22Rv1 (cell line): ENCODE measurements around the gene ZNF865.

ENCODE experiments used
- H3K27ac ChIP-seq: fragments of 450-650 bp; 2 replicates; pipeline ENCODE4 v1.5.1; 2017
- CTCF ChIP-seq: fragments of 450-650 bp; IDR thresholded peaks from 2 replicates; pipeline ENCODE4 v1.5.1; 2017; ENCODE audit warnings: mild to moderate bottlenecking
- ZFX ChIP-seq: fragments of 450-650 bp; IDR thresholded peaks from 2 replicates; pipeline ENCODE4 v1.6.1; 2017; ENCODE audit warnings: antibody characterized with exemption, borderline replicate concordance

ZNF865 gene

DNA sequence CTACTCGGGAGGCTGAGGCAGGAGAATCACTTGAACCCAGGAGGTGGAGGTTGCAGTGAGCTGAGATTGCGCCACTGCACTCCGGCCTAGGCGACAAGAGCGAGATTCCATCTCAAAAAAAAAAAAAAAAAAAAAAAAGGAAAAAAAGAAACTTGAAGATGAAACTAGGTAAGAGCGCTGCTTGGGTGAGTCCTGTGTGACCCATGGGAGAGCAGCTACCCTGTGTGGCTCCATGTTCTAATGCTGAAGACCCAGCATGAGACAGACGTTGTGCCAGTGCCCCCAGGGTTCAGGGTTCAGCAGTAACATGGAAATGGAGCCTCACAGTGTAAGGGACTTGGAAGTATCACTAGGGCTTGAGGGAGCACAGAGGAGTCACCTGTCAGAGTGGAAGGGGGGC is 13.0 kb downstream of the ZNF865 start:
- H3K27ac ChIP-seq, result peak overlapping the region; percentile 33

GRCh38 chr19:55619286-55619685 is 13.8 kb downstream of the ZNF865 start:
- H3K27ac ChIP-seq, result peak overlapping the region; percentile 33
- TF ChIP-seq CTCF, result no peak
- no peak for TF ChIP-seq ZFX

More for the DNA sequence above, 13.0 kb downstream of the ZNF865 start:
- TF ChIP-seq CTCF (no peak), ZFX (no peak)

DNA sequence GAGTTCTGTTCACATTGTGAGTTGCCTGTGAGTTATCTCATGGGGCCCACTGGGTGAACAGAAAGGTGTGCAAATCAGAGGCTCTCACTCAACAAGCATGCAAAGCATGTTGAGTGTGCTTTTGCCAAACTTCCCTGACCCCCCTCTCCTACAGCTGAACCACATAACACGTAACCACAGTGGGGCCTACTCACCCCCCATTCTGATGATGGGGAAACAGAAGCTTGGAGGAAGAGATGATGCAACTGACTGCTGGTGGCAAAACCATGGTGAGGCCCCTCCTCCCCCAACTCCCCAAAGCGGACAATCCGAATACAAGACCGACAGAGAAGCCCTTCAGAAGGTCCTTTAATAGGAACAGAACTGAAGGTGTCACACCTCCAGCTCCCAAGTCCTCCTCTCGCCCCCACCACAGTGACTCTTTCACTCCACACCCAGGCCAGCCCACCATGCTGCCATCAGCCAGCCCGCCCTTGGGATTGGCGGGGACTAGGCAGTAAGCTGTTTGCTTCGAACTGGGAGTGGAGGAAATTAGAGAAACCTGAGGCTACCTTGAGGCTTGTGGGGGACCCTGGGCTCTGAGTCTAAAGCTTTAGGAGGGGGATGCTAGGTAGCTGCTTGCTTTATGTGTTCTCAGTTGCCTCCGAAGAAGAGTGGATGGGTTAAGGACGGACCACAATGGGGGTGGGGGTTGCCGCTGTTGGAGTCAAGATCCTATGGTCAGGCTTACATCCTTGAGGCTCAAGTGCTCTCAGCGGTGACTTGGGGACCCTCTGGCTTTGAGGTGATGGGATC is 15.2 kb downstream of the ZNF865 start:
- H3K27ac ChIP-seq, result no peak overlapping the region
- TF ChIP-seq CTCF (no peak), ZFX (no peak)

DNA sequence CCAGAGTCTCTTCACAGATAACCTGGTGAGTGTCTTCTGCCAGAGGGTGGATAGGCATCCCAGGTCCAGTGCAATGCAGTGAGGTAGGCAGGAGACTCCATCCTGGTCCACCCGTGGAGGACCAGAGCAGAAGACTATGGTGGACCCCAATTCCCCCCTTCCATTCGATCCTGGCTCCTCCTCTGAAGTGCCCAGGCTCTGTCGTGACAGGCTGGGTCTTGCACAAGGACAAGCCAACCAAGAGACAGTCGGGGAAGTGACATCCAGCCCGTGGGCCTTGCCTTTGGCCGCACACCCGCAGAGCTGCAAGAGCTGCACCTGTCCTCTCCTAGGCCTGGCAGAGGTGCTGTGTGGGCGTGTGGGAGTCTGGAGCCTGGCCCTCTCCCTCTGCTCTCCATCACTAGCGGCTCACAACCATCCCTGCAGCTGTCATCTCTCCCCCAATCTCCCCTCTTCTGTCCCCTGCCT is 15.8 kb downstream of the ZNF865 start:
- H3K27ac ChIP-seq, result no peak overlapping the region

DNA sequence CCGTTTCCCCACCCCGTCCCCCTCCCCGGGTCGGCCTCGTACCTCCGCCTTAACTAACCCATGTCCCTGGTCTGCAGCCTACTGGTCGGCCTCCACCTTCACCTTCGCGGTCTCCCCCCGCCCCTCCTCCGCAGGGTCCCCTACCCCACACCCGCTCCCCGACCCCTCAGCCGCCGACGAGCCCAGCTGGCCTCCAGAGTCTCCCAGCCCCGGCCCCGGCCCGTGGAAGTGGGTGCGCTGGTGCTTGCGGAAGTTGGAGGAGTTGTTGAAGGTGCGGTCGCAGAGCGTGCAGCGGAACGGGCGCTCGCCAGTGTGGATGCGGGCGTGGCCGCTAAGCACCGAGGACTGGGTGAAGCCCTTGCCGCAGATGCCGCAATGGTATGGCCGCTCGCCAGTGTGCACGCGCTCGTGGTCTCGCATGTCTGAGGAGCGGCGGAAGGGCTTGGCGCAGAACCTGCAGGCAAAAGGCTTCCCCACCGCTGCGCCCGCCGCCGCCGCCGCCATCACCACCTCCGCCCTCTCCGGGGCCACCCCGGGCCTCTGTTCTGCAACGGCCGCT is 16.3 kb downstream of the ZNF865 start:
- no peak overlapping the region for H3K27ac ChIP-seq
- TF ChIP-seq ZFX (no peak), CTCF (no peak)

More for the DNA sequence above, 15.8 kb downstream of the ZNF865 start:
- TF ChIP-seq CTCF (no peak), ZFX (no peak)

GRCh38 chr19:55622242-55622969 is 17.0 kb downstream of the ZNF865 start:
- no peak overlapping the region for H3K27ac ChIP-seq
- TF ChIP-seq ZFX, result no peak
- TF ChIP-seq CTCF, result no peak

DNA sequence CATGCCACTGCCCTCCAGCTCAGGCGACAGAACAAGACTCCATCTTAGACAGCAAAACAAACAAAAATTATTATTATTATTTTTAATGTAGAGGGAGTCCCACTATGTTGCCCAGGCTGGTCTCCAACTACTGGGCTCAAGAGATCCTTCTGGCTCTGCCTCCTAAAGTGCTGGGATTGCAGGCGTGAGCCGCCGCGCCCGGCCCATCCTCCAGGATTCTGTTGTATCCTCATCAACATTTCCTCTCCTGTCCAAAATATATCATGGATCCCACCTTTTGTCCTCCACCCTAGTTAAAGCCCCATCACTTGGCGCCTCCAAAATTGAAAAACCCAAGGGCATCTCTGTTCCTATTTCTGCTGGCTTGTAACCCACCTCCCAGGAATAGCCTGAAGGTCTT is 17.7 kb downstream of the ZNF865 start:
- no peak overlapping the region for H3K27ac ChIP-seq

More for the DNA sequence above, 17.7 kb downstream of the ZNF865 start:
- TF ChIP-seq ZFX (no peak), CTCF (no peak)
